Activated CD8-positive, alpha-beta memory T cell treated with anti-CD3 and anti-CD28 coated beads, Interleukin-2, amount 50 U/mL, for 48 hours (primary cell): ENCODE data around the gene ARMC2.
"Not testable (repeated sequence)": the region's sequence is repeated elsewhere in the genome, so short reads cannot be mapped to it uniquely, and the experiment has no call there.

Source experiments
- DNase-seq: peaks from one replicate; pipeline ENCODE4 v3.0.0-alpha.2; 2020

The ARMC2 gene

GRCh38 chr6:108957221-108957620 lies 109.0 kb downstream of the ARMC2 start:
- no peak for DNase-seq

DNA sequence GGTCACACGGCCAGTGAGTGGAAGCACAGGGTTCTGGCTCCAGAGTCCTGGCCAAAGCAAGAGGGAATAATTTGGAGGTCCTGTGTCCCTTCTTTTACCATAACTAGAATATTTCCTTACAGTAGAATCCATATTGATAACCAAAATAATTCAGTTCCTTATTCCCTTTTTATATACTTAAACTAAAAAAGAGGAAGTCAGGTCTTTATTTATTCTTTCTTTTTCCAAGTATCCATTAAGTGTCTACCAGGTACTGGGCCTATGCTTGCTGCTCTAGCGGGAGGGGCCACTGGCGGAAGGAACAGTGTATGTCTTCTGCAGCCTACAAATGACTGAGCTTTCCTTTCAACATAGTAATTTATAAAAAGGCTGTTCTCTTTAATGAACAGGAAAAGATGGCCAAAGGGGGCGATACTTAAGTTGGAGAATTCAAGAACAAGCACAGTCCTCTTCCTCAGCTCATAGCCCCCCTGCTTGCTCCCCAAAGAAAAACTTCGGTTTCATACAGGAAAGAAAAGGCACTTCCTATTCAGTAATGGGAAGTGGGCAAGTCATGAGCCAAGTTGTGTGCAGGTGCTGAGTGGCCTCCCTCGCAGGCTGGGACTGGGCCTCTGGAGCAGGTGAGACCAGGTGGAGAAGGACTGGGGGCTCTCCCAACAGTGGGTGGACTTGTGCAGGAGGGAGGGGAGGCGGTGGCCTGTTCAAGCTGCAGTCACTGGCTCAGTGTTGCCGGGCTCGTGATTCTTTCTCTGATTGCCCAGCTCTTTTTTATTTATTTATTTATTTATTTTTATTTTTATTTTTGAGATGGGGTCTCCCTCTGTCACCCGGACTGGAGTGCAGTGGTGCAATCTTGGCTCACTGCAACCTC lies 110.9 kb downstream of the ARMC2 start:
- DNase-seq: no peak

DNA sequence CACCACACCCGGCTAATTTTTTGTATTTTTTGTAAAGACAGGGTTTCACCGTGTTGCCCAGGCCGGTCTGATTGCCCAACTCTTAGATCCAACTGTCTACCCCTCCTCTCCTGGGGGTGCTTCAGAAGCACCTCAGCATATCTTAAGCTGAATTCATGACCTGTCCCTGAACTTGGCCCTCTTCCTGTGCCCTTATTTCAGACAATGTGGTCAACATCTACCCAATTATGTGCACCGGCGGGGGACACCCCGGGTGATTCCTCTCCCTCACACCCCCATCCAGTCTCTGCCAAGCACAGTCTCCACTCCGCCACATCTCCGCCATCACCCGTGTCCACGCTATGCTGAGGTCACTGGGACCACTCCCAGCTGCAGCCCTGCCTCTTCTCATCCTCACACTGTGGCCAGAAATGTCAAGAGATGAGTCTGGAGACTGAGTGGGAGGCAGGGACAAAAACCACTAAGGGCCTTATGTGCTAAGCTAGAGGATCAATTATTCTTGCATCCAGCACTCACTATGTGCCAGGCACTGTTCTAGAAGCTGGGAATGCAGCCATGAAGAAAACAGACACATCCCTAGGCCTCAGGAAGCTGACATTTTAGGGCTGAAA lies 111.9 kb downstream of the ARMC2 start:
- no peak for DNase-seq

- DNase-seq: no peak
Observed at GRCh38 chr6:108960601-108961000, 112.4 kb downstream of the ARMC2 start.

GRCh38 chr6:108961077-108961476 lies 112.9 kb downstream of the ARMC2 start:
- DNase-seq: no peak

GRCh38 chr6:108961985-108962384 lies 113.8 kb downstream of the ARMC2 start:
- DNase-seq: no peak

DNA sequence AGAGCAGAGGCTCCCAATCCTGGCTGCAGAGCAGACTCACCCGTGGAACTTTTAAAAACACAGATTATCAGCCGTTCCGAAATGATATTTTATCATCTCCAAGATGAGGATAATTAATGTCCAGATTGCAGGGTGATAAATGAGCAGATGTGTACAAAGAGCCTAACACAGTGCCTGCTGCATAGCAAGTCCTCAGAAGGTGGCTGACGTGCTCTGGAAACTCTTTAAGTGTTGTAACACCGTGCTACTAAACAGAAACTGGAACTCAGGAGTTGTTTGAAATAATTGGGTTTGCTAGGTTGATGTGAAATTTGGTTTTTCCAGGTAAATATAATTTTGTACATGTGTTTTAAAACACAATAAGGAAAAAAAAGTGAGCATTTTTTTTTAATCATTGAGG lies 118.0 kb downstream of the ARMC2 start:
- no peak for DNase-seq

GRCh38 chr6:108966855-108967755 lies 118.9 kb downstream of the ARMC2 start:
- DNase-seq: no peak

DNA sequence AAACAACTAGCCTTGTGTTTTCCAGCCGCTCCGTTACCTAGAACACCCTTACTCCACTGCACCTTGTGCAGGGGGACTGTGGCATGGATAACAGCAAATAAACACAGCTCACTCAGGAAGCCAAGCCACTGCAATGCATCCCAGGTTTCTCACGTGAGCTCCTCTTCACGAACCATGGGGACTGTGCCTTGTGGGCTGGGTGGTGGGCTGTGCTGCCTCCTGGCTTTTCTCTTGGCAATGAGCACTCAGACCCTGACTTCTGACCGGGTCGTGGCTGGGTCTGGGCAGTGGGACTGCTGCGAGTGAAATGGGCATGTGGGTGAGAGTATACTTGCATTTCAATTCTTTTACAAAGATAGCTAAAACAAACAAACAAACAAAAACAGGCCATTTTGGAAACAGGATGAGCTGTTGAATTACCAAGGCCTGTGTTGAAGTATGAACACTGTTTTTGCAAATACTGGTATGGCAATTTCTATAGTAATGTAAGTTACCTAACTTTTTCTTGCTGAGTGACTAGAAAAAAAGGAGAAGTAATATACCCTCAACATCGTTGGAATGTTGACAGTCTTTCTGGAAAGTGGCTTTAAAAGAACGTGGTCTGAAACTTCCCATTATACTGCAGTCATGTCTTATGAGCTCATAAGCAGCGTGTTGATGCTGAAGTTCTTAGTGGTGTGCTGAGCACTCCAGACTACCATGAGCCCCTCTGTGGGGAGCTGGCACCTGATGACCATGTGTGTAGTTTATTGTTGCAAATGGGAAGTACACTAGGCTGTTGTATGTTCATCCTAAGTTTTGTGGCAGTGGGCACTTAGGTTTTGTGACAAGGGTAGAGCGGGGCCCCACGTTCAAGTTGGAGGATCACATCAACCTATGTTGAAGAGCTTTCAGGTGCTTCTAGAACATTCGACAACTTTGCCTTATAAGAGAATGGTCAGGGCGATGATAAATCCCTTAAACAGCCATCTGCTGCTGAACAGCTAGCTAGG lies 120.4 kb downstream of the ARMC2 start:
- no peak for DNase-seq

GRCh38 chr6:108969776-108970175 lies 121.6 kb downstream of the ARMC2 start:
- no peak for DNase-seq

- no peak for DNase-seq
Observed at GRCh38 chr6:108974201-108974600, 126.0 kb downstream of the ARMC2 start.

GRCh38 chr6:108978638-108979037 lies 130.4 kb downstream of the ARMC2 start:
- DNase-seq: not testable (repeated sequence)

GRCh38 chr6:108982154-108983113 lies 134.2 kb downstream of the ARMC2 start:
- no peak for DNase-seq

- DNase-seq: no peak
Observed at GRCh38 chr6:108983151-108983550, 134.9 kb downstream of the ARMC2 start.

- DNase-seq: no peak
Observed at GRCh38 chr6:108985301-108985700, 137.1 kb downstream of the ARMC2 start.

DNA sequence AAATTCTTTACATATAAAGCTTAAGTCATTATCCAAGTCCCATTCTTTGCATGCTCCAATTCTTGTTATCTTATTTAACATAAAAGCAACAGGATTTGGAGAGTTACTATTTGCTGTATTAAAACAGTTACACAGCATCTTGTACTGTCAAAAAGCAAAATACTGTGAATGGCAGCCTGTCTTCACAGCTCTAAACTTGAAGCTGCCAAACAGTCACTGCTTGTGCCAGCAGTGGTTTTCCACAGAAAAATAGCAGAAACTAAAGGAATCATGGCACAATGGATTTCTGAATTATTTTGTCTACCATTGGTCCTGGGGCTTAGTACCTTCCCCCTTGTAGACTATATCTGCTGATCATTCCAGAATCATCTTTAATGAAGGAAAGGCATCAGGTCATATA lies 138.9 kb downstream of the ARMC2 start:
- DNase-seq: no peak

DNA sequence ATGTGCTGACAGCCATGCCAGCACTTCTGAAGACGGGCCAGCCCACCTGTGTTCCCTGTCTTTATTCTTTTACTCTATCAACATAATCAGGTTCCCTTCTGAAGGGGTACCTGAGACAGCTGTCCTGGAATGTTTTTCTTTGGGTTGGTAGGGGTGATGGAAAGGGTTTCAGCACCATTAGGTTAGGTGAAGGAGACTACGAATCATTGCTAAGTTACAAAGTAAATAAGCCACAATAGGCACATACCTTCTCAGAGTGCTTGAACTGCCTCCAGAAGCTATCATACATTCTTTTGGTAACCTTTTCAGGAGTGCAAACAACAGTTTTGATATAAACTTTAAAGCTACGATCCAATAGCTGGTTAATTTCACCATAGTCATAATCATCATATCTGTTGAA lies 140.1 kb downstream of the ARMC2 start:
- no peak for DNase-seq

- DNase-seq: no peak
Observed at GRCh38 chr6:108988765-108989164, 140.5 kb downstream of the ARMC2 start.

DNA sequence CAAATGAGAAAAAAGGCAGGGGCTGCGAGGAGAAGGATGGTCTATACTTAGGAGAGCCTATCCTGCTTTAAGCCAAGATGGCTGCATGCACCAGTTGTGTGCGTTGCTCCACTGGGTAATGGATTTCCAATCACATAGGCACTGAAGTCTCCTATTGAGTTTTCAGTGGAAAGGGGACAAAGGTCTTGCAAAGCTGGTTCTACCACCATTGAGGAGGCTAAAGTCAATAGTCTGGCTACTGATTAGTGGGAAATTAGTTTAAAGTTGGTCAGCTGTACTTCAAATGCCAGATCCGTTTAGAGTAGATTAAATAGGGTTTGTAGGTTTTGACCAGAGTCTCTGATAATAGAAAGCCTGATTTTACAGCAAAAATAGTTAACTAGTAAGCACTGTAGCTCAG lies 141.5 kb downstream of the ARMC2 start:
- no peak for DNase-seq

DNA sequence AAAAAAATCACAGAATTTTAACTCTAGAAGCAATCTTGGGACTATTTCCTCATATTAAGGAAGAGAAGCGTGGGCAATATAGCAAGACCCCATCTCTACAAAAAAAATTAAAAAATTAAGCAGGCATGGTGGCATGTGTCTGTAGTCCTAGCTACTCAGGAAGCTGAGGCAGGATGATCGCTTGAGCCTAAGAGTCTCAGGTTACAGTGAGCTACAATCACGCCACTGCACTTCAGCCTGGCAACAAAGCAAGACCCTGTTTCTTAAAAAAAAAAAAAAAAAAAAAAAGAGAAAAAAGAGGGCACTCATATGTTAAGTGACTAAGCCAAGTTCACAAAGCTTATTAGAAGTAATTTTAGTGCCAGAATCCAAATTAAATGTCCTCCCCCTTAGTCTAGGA lies 145.7 kb downstream of the ARMC2 start:
- no peak for DNase-seq

DNA sequence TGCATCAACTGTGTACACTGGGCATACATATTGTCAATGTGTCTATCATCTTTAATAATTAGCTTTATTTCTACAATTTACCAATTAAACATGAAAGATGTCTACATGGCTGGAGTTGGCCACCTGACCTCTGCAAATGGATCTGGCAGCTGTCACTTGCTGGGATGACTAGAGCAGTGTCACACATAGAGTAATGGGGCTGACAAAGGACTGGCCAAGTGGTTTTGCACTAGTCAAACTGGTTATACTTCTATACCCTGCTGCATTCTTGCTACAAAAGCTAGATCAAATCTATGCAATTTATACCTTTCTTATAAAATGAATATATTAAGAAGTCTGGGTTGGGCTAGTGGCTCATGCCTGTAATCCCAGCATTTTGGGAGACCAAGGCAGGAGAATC lies 147.1 kb downstream of the ARMC2 start:
- DNase-seq: no peak
